Erythroblast (primary cell): Measurements from ENCODE around the gene RAB30.
"Not testable (repeated sequence)": the region's sequence is repeated elsewhere in the genome, so short reads cannot be mapped to it uniquely, and the experiment has no call there.

Source experiments
- GATA1 ChIP-seq: IDR thresholded peaks from 2 replicates; pipeline ENCODE4 v1.6.1; 2011; ENCODE audit warnings: low read depth, mild to moderate bottlenecking, control low read depth, low read length, moderate library complexity
- POLR2A ChIP-seq: IDR thresholded peaks from 2 replicates; pipeline ENCODE4 v1.6.1; 2011; ENCODE audit warnings: mild to moderate bottlenecking, low read length

DNA sequence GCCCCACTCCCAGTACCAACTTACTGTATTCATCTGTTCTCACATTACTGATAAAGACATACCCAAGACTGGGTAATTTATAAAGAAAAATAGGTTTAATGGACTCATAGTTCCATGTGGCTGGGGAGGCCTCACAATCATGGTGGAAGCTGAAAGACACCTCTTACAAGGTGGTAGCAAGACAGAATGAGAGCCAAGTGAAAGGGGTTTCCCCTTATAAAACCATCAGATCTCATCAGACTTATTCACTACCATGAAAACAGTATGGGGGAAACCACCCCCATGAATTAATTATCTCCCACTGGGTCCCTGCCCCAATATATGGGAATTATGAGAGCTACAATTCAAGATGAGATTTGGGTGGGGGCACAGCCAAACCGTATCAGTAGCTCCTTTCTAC, 126.7 kb downstream of the RAB30 start:
- TF ChIP-seq POLR2A, GATA1: not testable (repeated sequence)
